DLD1 (cell line): Measurements from ENCODE around the gene BTG1.
"Not testable (repeated sequence)": the region's sequence is repeated elsewhere in the genome, so short reads cannot be mapped to it uniquely, and the experiment has no call there.

ENCODE experiments used
- in situ Hi-C: cut with HindIII; loops from 2 replicates; pipeline ENCODE4 v1.10.0; 2017; ENCODE audit warnings: low sequenced_read_pairs

Gene BTG1

GRCh38 chr12:92151916-92152315 is 6.3 kb upstream of the BTG1 start:
- in situ Hi-C loops = no loop called here

GRCh38 chr12:92149563-92149962 is 3.9 kb upstream of the BTG1 start:
- in situ Hi-C loops = no loop called here

- in situ Hi-C loops = no loop called here
Observed at GRCh38 chr12:92147491-92147890, 1.8 kb upstream of the BTG1 start.

GRCh38 chr12:92146497-92147224 is 1.0 kb upstream of the BTG1 start:
- in situ Hi-C loops = no loop called here

GRCh38 chr12:92145481-92145730 is 240 bp downstream of the BTG1 start:
- in situ Hi-C loops = no loop called here

GRCh38 chr12:92144631-92145480 is 790 bp downstream of the BTG1 start:
- in situ Hi-C loops = no loop called here

- in situ Hi-C loops = no loop called here
Observed at GRCh38 chr12:92143686-92144630, 1.7 kb downstream of the BTG1 start.

GRCh38 chr12:92143258-92143657 is 2.4 kb downstream of the BTG1 start:
- in situ Hi-C loops = no loop called here

GRCh38 chr12:92142251-92142926 is 3.3 kb downstream of the BTG1 start:
- in situ Hi-C loops = no loop called here

- in situ Hi-C loops = no loop called here
Observed at GRCh38 chr12:92141591-92142121, 4.0 kb downstream of the BTG1 start.

GRCh38 chr12:92140896-92141536 is 4.6 kb downstream of the BTG1 start:
- in situ Hi-C loops = no loop called here

- in situ Hi-C loops = no loop called here
Observed at GRCh38 chr12:92140156-92140555, 5.5 kb downstream of the BTG1 start.

- in situ Hi-C loops = no loop called here
Observed at GRCh38 chr12:92139634-92140150, 6.0 kb downstream of the BTG1 start.

GRCh38 chr12:92138626-92139025 is 7.0 kb downstream of the BTG1 start:
- in situ Hi-C loops = no loop called here

GRCh38 chr12:92138144-92138543 is 7.5 kb downstream of the BTG1 start:
- in situ Hi-C loops = no loop called here

GRCh38 chr12:92136965-92137721 is 8.5 kb downstream of the BTG1 start:
- in situ Hi-C loops = no loop called here

- in situ Hi-C loops = no loop called here
Observed at GRCh38 chr12:92136026-92136730, 9.5 kb downstream of the BTG1 start.

- in situ Hi-C loops = not testable (repeated sequence)
Observed at GRCh38 chr12:92135541-92135940, 10.1 kb downstream of the BTG1 start.
